Brain pericyte (primary cell): ENCODE results near the gene AGFG2.
A peak's percentile ranks its signal among the peaks of the same experiment; 100 is the strongest.

Source experiments
- DNase-seq: peaks from one replicate; pipeline ENCODE4 v3.0.0-alpha.2; 2012; ENCODE audit warnings: low read depth, low spot score

AGFG2 gene

DNA sequence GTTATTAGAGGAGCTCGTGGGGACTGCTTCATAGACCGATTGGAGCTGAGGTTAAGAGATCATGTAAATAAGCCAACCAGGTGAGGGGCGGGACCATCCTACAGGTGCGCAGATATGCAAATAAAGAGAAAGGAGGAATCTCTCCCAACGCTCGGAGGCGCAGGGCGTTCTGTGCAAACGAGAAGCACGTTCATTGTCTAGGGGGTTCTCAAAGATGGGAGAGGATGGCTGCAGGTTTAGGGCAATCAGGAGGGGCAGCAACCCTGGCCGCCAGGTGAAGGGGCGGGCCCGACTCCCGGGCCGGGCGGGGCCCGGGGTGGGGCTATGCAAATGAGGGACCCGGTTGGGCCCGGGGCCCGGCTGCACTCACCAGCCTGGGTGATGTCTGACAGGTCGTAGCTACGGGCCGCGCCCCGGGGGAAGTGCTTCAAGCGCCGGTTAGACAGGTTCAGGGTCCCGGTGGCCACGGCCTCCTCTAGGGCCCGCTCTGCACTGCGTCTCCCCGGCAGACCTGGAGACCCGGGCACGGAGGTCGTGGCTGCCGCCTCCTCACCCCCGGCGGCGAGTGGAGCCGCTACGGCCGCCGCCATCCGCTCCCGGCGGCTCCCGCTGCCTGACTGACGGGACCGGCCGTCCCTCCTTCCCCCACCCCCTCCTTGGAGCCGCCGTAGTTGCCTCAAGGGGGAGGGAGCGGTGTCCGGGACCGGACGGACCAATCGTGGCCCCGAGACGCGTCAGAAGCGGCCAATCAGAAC lies 46.7 kb downstream of the AGFG2 start, which contains the start of gene LRCH4:
Gene LRCH4, minus strand, starts transcription at position 619 of the 755 bp plus-strand sequence. Its CDS starts 29 bp downstream, at position 590.
- no peak for DNase-seq

DNA sequence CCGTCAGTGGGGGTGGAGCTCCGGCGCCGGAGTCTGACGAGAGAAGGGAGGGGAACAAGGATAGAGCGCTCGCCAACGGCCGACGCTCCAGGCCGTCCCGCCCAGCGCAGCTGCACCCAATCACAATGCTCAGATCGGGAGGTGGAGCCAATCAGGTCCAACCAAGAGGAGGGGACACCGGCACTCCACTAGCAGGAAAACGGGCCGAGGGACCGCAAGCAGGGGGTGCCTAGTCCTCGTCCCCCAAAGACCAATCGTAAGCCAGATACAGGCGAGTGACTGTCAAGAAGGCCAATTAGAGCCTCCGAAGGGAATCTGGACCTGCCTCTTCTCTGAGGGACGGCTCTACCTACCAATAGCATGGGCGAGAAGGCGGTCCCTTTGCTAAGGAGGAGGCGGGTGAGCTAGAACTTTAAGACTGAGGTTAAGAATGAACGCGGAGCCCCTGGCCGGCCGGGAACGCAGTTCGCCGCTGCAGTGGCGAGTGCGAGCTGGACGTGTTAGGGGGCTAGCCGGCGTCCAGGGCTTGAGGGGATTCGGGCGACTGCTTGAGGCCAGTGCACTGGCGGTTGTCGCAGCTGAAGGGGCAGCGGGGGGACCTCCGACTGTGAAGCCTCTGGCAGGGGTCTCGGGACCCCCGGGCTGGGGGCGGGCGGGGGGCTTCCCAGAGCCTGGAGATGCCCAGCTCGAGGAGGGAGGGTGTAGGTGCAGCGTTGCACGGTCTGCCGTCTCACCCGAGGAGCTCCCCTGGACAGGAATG lies 47.4 kb downstream of the AGFG2 start, which contains the start of gene FBXO24:
Gene FBXO24, plus strand, starts transcription at position 63 of the 760 bp plus-strand sequence. Its CDS starts 298 bp downstream, at position 361.
- peak; percentile 100 for DNase-seq

DNA sequence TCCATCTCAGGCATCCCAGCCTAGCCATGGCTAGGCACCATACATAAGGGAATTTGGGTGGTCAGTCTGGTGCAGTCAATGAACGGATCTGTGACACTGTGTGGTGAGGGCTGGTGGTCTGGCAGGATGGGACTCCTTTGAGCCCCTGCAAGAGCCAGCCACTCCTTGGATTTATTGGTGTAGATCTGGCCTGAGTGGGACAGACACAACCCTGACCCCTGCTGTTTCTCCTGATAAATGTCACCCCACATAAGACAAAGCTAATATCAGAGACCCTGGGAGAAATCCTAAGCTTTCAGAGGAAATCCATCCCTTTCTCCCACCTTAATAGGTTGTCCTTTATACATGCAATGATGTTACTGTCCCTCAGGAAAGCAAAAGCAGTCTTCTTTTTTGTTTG lies 49.4 kb downstream of the AGFG2 start:
- DNase-seq = no peak

DNA sequence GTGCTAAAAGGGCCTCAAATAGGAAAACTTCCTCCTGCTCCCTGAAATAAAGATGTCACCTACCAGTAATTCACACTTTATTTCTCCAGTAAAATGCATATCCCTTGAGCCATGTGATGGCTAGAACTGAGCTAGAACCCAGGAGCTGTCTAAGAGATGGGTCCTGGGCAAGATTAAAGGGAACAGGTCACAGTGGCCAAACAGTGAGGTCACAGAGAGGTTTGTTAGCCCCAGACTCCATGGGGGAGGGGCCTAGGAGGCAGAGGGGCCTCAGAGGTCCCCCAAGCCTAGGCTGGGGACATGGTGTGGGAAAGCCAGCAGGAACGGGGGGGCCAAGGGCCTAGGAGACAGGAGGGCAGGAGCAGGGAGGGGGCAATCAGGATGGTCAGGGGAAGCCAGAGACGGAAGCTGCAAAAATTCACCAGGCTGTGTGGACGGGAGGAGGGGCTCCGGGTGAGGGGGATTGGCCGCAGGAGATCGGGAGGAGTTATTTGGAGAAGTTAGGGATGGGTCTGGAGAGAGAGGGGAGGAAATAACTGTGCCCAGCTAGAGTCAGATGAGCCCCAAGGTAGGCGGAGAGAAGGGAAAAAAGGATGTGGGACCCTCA lies 50.4 kb downstream of the AGFG2 start:
- no peak for DNase-seq

DNA sequence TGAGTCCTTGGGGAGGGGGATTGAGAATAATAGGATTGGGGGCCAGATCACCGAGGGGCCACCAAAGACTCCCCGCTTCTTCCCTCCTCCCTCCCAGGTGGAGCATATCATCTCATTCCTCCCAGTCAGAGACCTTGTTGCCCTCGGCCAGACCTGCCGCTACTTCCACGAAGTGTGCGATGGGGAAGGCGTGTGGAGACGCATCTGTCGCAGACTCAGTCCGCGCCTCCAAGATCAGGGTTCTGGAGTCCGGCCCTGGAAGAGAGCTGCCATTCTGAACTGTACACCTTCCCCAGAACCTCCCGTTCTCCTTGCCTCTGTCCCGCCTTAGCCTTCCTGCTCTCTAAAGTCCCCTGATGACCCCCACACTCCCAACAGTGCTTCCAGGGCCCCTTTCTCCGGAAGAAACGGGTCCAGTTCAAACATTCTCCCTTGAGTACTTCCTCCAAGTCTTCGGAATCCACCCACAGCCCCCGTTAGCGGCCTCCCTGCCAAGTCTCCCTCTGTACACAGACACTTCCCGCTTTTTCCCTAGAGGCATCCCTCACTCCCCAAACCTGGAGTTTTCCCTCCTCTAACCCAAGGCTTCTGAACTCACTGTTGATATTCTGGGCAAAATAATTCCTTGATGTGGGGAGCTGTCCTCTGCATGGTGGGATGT lies 51.2 kb downstream of the AGFG2 start:
- DNase-seq = no peak

DNA sequence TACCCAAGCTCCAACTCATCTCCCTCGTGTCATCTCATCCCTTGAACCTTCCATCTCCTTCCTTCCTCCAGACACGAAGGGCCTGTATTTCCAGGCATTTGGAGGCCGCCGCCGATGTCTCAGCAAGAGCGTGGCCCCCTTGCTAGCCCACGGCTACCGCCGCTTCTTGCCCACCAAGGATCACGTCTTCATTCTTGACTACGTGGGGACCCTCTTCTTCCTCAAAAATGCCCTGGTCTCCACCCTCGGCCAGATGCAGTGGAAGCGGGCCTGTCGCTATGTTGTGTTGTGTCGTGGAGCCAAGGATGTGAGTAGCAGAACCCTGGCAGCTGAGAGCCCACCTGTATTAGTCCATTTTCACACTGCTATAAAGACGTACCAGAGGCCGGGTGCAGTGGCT lies 52.6 kb downstream of the AGFG2 start:
- no peak for DNase-seq

DNA sequence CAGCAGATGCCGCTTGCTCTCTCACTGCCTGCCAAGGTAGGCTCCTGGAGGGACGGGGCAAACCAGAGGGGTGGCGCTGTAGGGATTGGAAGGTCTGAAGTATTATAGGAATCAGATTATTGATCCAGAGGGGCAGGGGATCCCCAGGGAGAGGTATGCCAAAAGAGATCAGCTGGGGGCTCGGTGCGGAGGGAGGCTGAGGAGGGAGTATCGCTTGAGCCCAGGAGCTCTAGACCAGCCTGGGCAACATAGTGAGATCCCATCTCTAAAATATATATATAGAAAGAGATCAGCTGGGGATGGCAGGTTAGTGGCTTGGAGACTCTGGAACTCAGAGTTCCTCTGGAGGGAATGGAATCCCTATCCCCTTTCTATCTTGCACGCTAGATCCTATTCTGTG lies 56.2 kb downstream of the AGFG2 start:
- DNase-seq = no peak

DNA sequence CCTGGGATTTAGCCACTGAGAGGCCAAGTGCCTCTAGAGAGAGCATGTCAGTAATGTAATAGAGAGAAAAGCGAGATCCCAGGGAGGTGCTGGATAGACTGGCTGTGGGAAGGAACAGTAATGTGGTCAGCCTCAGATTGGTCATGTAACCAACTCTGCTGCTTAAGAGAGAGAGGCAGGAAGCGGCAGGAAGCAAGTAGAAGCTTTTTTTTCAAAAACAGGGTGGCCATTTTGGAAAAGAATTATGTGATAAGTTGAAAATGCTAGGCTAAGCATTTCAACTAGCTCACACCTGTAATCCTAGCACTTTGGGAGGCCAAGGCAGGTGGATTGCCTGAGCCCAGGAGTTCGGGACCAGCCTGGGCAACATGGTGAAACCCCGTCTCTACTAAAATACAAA lies 59.4 kb downstream of the AGFG2 start:
- DNase-seq = no peak

DNA sequence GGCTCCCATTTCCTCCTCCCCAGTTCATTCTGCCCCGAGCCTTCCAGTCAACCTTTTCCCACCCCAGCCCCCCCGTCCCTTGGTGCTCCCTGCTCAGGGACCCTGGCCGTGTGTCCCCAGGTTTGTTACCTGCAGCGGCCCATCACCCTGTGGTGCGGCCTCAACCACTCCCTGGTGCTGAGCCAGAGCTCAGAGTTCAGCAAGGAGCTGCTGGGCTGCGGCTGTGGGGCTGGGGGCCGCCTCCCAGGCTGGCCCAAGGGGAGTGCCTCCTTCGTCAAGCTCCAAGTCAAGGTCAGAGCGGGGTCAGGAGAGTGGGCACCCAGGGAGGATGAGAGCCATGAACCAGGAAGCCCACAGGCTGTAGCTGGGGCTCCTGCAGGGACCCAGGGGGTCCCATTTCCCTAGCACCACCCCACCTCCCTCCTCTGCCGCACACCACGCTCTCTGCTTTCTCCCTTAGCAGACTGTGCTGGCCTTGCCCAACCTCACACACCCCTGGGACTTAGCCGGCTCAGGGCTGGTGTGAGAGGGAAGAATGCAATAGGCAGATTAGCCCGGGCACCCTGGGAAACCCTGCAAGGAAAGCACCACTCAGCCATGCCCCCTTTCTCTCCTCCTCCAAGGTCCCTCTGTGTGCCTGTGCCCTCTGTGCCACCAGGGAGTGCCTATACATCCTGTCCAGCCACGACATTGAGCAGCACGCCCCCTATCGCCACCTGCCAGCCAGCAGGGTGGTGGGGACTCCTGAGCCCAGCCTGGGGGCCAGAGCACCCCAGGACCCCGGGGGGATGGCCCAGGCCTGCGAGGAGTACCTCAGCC lies 61.1 kb downstream of the AGFG2 start:
- no peak for DNase-seq

DNA sequence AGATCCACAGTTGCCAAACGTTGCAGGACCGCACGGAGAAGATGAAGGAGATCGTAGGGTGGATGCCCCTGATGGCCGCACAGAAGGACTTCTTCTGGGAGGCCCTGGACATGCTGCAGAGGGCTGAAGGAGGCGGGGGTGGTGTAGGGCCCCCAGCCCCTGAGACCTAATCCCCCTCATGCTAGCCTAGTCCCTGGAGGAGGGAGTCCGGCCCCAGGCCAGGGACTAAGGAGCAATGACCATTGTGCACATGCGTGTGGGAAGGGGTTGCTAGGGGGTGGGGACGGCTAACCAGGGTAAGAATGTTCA lies 61.7 kb downstream of the AGFG2 start:
- no peak for DNase-seq

DNA sequence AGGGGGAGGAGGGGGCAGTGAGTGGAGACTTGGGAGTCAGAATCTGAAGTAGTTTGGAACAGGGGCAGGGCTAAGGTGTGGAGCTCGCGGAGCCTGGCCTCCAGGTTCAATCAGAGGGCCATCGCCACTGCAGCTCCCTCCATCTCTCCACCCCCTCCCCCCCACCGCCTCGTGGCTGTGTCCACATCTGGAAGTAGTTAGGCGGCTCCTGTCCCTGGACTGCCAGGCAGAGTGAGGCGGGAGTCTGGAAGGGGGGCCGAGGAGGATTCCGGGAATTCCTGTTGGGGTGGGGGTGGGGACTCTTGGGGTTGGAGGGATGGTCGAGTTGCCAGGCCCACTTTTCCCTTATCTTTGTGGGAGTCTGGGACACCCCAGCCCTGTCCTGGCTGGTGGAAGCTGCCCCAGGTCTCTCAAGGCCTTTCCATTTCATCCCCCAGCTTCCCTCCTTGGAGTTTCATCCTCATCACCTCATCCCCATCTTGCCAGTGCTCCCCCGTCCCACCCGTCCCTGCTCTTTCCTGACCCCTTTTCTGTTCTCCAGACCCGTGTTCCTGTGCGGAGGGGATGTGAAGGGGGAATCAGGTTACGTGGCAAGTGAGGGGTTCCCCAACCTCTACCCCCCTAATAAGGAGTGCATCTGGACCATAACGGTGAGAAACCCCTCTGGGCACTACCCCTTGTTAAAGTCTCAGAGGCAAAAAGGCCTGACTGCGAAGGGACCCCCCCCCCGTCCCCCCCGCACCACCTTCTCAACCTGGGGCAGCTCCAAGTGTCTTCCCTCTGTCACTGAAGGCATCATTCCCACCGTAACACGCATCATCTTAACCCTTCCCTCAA lies 64.1 kb downstream of the AGFG2 start:
- peak; percentile 44 for DNase-seq

DNA sequence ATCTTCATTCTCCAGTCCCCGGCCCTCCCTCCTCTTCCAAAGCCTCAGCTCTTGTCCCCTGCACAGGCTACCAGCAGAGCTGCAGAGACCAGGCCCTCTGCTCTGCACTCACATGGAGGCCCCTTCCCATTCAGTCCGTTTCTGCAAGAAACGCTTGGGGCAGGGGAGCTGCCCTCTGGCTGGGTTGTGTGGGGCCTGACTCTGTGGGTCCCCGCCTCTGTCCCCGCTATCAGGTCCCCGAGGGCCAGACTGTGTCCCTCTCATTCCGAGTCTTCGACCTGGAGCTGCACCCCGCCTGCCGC lies 64.7 kb downstream of the AGFG2 start:
- DNase-seq = no peak

DNA sequence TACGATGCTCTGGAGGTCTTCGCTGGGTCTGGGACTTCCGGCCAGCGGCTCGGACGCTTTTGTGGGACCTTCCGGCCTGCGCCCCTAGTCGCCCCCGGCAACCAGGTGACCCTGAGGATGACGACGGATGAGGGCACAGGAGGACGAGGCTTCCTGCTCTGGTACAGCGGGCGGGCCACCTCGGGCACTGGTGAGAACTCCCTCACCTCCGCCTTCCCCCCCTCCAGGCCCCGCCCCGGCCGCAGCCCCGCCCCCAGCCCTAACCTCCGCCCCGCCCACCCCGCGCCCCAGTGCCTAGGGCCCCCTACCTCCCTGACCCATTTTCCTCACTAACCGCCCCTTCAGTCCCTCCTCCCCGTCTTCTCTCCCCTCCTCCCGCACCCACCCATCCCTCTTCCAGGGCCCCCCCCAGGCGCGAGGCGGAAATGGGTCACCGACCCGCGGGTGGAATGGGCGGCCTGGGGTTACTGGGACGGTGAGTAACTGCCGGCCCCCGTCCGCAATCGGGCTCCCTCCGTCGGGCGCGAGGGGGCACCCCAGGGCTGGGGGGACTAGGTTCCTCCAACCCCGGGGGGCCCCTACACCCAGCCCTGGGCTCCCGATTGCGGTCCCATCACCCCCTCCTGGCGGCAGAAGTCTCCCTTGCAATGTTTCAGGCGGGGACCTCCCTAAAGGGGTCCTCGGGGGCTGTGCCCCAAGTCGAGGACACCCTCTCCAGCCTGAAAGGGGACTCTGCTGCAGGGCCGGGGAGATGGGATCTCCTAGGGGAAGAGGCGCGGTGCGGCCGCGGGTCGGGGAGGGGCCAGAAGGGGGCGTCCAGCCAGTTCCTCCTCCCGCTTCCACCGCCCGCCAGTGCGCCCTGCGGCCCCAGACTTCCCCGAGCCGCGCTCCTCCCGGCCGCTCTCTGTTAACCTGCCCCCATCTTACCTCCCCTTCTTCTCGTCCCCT lies 65.3 kb downstream of the AGFG2 start:
- no peak for DNase-seq

DNA sequence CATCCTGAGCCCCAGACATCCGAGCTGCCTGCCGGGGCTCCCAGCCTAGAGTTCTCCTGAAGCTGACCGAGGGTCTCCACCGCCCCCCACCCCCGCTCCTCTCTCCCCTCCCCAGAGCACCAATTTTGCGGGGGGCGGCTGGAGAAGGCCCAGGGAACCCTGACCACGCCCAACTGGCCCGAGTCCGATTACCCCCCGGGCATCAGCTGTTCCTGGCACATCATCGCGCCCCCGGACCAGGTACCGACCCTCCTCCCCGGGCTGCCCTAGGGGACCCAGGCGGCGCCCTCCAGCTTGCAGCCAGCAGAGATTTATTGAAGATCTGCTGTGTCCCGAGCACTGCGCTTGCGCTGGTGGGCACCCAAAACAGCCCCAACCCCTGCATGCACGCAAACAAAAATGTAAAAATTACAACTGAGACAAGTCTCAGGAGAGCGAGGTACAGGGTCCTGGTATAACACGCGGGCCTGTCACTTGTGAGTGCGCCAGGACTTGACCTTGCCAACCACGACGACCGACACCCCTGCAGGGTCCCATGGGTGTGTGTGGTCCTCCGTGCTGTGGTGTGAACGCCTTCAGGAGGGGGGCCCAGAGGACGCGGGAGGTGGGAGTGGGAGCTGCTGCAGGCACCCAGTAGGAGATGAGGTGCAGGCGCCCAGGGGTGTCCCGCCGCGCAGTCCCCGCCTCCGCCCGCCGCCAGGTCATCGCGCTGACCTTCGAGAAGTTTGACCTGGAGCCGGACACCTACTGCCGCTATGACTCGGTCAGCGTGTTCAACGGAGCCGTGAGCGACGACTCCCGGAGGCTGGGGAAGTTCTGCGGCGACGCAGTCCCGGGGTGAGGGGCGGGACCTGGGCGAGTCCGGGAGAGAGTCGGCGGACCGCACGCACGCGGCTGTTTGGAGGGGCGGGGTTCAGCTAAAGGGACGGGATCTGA lies 66.2 kb downstream of the AGFG2 start:
- no peak for DNase-seq

DNA sequence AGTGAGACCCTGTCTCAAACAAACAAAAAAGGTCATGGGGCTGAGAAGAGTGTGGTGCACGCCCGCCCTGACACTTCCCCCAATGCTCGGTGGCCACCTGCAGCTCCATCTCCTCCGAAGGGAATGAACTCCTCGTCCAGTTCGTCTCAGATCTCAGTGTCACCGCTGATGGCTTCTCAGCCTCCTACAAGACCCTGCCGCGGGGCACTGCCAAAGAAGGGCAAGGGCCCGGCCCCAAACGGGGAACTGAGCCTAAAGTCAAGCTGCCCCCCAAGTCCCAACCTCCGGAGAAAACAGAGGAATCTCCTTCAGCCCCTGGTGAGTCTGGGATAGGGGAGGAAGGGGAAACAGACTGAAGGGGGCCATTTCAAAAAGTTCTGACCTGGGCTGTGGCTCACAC lies 67.3 kb downstream of the AGFG2 start:
- no peak for DNase-seq

DNA sequence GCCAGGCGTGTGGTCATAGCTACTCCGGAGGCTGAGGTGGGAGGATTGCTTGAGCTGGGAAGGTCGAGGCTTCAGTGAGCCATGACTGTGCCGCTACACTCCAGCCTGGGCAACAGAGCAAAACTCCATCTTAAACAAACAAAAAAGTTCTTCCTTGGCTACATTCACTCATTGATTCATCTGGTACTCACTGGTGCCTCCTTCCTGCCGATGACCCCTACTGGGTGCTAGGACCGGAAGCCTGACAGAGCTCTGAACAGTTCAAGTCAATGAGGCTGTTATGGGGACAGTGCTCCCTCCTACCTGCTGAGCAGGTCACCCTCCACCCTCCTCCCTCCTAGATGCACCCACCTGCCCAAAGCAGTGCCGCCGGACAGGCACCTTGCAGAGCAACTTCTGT lies 68.1 kb downstream of the AGFG2 start:
- no peak for DNase-seq

DNA sequence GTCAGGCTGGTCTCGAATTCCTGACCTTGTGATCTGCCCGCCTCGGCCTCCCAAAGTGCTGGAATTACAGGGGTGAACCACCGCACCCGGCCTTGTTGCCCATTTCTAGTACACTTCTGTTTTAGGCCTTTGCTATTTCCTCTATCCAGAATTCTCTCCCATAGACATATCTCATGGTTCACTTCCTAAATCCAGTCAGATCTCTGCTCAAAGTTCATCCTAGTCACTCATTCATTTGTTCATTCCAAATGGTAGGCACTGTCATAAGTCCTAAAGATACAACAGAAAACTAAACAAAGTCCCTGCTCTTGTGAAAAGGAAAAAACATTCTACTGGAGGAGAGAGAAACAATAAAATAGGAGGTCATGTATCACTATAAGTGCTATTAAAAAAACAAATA lies 71.0 kb downstream of the AGFG2 start:
- no peak for DNase-seq

DNA sequence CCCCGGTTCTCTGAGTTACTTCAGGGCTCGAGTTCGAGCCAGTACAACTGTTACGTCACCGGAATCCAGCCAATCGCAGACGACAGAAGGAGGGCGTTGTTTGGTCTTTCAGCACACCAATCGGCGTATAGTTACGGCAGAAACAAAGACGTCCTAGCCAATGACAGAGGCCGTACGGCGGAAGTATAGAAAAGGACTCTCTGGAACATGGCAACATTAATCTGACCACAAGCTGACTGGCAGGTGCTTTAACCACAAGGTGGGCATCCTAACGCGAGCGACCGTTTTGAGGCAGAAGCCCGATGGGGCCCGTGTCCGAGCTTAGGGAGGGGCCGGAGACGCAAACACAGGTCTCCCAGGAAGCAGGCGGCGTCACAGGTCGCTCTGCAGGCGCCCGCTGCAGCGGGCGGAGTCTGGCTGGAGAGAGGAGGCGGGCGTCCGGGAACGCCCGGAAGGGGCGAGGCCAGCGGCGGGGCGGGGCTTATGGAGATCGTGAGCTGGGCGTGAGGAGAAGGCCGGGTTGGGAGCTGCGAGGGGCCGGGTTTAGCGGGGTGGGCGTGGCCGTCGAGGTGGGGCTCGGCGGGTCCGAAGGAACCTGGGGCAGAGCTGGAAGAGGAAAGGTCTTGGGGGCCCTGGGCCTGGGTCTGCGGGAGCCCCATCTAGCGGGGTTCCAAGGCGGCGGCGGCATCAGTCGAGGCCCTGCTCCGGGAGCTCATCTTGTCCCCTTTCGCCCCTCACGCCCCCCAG lies 73.2 kb downstream of the AGFG2 start, which contains the start of gene MOSPD3:
Gene MOSPD3, plus strand, starts transcription at position 558 of the 747 bp plus-strand sequence. CDS start 252 bp downstream, outside the sequence.
- peak; percentile 99 for DNase-seq
